Umbilical cord (tissue), 2 donors: ENCODE measurements around the gene MAGEB17. TPM values are rescaled to one million over a fixed set of nuclear protein-coding genes. Genes with fewer than 3 reads are reported as not detected.
"Not testable (repeated sequence)": the region's sequence is repeated elsewhere in the genome, so short reads cannot be mapped to it uniquely, and the experiment has no call there.

Experiments
- DNase-seq: peaks from one replicate; pipeline ENCODE4 v3.0.0-alpha.2; 2015; ENCODE audit warnings: low spot score
- total RNA-seq: library from RNA; depleted of rRNA; stranded (reverse); fragments of >200 nt; gene quantifications from one replicate; pipeline ENCODE4 v1.2.3, GENCODE V29; 2014; ENCODE audit warnings: low replicate concordance; ENCODE audit not compliant: insufficient read depth

The MAGEB17 gene
- total RNA-seq = not detected

- no peak for DNase-seq
Observed at GRCh38 chrX:16167181-16167580, at the start of gene MAGEB17. Gene MAGEB17 (plus strand): TSS chrX:16167481. CDS start chrX:16170383, 2,902 bp downstream.

- peak; percentile 38 for DNase-seq
Observed at GRCh38 chrX:16119353-16120220, 47.7 kb upstream of the MAGEB17 start.

- no peak for DNase-seq
Observed at GRCh38 chrX:16120431-16120830, 46.9 kb upstream of the MAGEB17 start.

GRCh38 chrX:16123222-16123786, 44.0 kb upstream of the MAGEB17 start, which contains the start of gene GRPR:
Gene GRPR (plus strand): TSS chrX:16123565. CDS start chrX:16123954, 389 bp downstream.
- peak; percentile 93 for DNase-seq

- DNase-seq = no peak
Observed at GRCh38 chrX:16124201-16124600, 43.1 kb upstream of the MAGEB17 start.

GRCh38 chrX:16125520-16126149, 41.6 kb upstream of the MAGEB17 start:
- DNase-seq = no peak

- no peak for DNase-seq
Observed at GRCh38 chrX:16130707-16131106, 36.6 kb upstream of the MAGEB17 start.

- DNase-seq = peak; percentile 77
Observed at GRCh38 chrX:16134936-16135335, 32.3 kb upstream of the MAGEB17 start.

GRCh38 chrX:16136080-16136479, 31.2 kb upstream of the MAGEB17 start:
- peak; percentile 24 for DNase-seq

GRCh38 chrX:16137416-16138107, 29.7 kb upstream of the MAGEB17 start:
- no peak for DNase-seq

GRCh38 chrX:16138108-16138427, 29.2 kb upstream of the MAGEB17 start:
- DNase-seq = no peak

- no peak for DNase-seq
Observed at GRCh38 chrX:16140448-16140847, 26.8 kb upstream of the MAGEB17 start.

- DNase-seq = no peak
Observed at GRCh38 chrX:16140983-16141382, 26.3 kb upstream of the MAGEB17 start.

- no peak for DNase-seq
Observed at GRCh38 chrX:16141422-16142245, 25.6 kb upstream of the MAGEB17 start.

GRCh38 chrX:16142246-16142558, 25.1 kb upstream of the MAGEB17 start:
- DNase-seq = no peak

GRCh38 chrX:16143968-16144367, 23.3 kb upstream of the MAGEB17 start:
- DNase-seq = no peak

GRCh38 chrX:16144420-16144819, 22.9 kb upstream of the MAGEB17 start:
- no peak for DNase-seq

- not testable (repeated sequence) for DNase-seq
Observed at GRCh38 chrX:16145093-16145492, 22.2 kb upstream of the MAGEB17 start.

- DNase-seq = no peak
Observed at GRCh38 chrX:16145656-16146055, 21.6 kb upstream of the MAGEB17 start.

GRCh38 chrX:16148896-16149295, 18.4 kb upstream of the MAGEB17 start:
- no peak for DNase-seq

- DNase-seq = no peak
Observed at GRCh38 chrX:16155581-16156096, 11.6 kb upstream of the MAGEB17 start.
